ENCODE measurements around the gene SORCS2. TPM values are rescaled to one million over a fixed set of nuclear protein-coding genes. Genes with fewer than 3 reads are reported as not detected.

SORCS2 gene
- polyA plus RNA-seq, 1 donor from 2014 or later = 1.0 TPM

- H3K27ac ChIP-seq (ENCODE audit: low read length) = no peak overlapping the region
- H3K4me3 ChIP-seq (ENCODE audit: low read length) = no peak overlapping the region
- H3K9me3 ChIP-seq (ENCODE audit: low read length) = no peaks in the 10 kb centered on the region
- no peak overlapping the region for H3K4me2 ChIP-seq (ENCODE audit: low read length)
- H3K79me2 ChIP-seq (replicated peaks; ENCODE audit: insufficient read depth, low read length) = no peaks in the 10 kb centered on the region
- no peaks in the 10 kb centered on the region for H3F3A ChIP-seq (ENCODE audit: insufficient read depth, low read length, poor library complexity, severe bottlenecking)
- no peak overlapping the region for H3K9ac ChIP-seq (ENCODE audit: low read length)
- TF ChIP-seq SMC3 (conservative IDR thresholded peaks at IDR 0.05; ENCODE audit: poor library complexity) (no peak), EZH2 (IDR thresholded peaks at IDR 0.05; ENCODE audit: borderline replicate concordance, insufficient read depth, low read length, poor library complexity, severe bottlenecking) (no peak), EP300 (conservative IDR thresholded peaks at IDR 0.05; ENCODE audit: poor library complexity, severe bottlenecking) (no peak), POLR2AphosphoS5 (IDR thresholded peaks at IDR 0.05) (no peak), CTCF (IDR thresholded peaks at IDR 0.05; ENCODE audit: poor library complexity, severe bottlenecking) (no peak), RAD21 (conservative IDR thresholded peaks at IDR 0.05) (no peak), MXI1 (conservative IDR thresholded peaks at IDR 0.05; ENCODE audit: poor library complexity, severe bottlenecking) (no peak), REST (IDR thresholded peaks at IDR 0.05; ENCODE audit: borderline replicate concordance) (no peak), TAF1 (IDR thresholded peaks at IDR 0.05; ENCODE audit: low read depth) (no peak)
- no peaks in the 10 kb centered on the region for H3K9me2 ChIP-seq (ENCODE audit: insufficient read depth, low read length)
- H4K20me1 ChIP-seq (ENCODE audit: insufficient read depth) = no peaks in the 10 kb centered on the region
- H3K36me3 ChIP-seq (ENCODE audit: insufficient read depth, low read length) = no peaks in the 10 kb centered on the region
- no peaks in the 10 kb centered on the region for H3K27me3 ChIP-seq (ENCODE audit: insufficient read depth, low read depth, low read length)
- no peak overlapping the region for H2AFZ ChIP-seq (ENCODE audit: low read depth, low read length)
These were observed 444.8 kb downstream of the SORCS2 start for GRCh38 chr4:7637139-7637538.

GRCh38 chr4:7637971-7638370 lies 445.6 kb downstream of the SORCS2 start:
- Histone ChIP-seq H3K9me2 (ENCODE audit: insufficient read depth, low read length) (no peaks in the 10 kb centered on the region), H3F3A (ENCODE audit: insufficient read depth, low read length, poor library complexity, severe bottlenecking) (no peaks in the 10 kb centered on the region)

More at GRCh38 chr4:7637971-7638370, 445.6 kb downstream of the SORCS2 start:
- Histone ChIP-seq H3K4me2 (ENCODE audit: low read length) (no peak overlapping the region), H3K27ac (ENCODE audit: low read length) (no peak overlapping the region), H3K36me3 (ENCODE audit: insufficient read depth, low read length) (no peaks in the 10 kb centered on the region), H3K9me3 (ENCODE audit: low read length) (no peaks in the 10 kb centered on the region), H4K20me1 (ENCODE audit: insufficient read depth) (no peaks in the 10 kb centered on the region), H3K27me3 (ENCODE audit: insufficient read depth, low read depth, low read length) (no peaks in the 10 kb centered on the region), H2AFZ (ENCODE audit: low read depth, low read length) (no peak overlapping the region), H3K79me2 (replicated peaks; ENCODE audit: insufficient read depth, low read length) (no peaks in the 10 kb centered on the region), H3K4me3 (ENCODE audit: low read length) (no peak overlapping the region), H3K9ac (ENCODE audit: low read length) (no peak overlapping the region)
- TF ChIP-seq CTCF (IDR thresholded peaks at IDR 0.05; ENCODE audit: poor library complexity, severe bottlenecking) = no peak
- TF ChIP-seq EZH2 (IDR thresholded peaks at IDR 0.05; ENCODE audit: borderline replicate concordance, insufficient read depth, low read length, poor library complexity, severe bottlenecking) = no peak
- TF ChIP-seq RAD21 (conservative IDR thresholded peaks at IDR 0.05) = no peak
- no peak for TF ChIP-seq MXI1 (conservative IDR thresholded peaks at IDR 0.05; ENCODE audit: poor library complexity, severe bottlenecking)
- TF ChIP-seq EP300 (conservative IDR thresholded peaks at IDR 0.05; ENCODE audit: poor library complexity, severe bottlenecking) = no peak
- no peak for TF ChIP-seq SMC3 (conservative IDR thresholded peaks at IDR 0.05; ENCODE audit: poor library complexity)
- no peak for TF ChIP-seq POLR2AphosphoS5 (IDR thresholded peaks at IDR 0.05)
- no peak for TF ChIP-seq REST (IDR thresholded peaks at IDR 0.05; ENCODE audit: borderline replicate concordance)
- TF ChIP-seq TAF1 (IDR thresholded peaks at IDR 0.05; ENCODE audit: low read depth) = no peak

All from neural cell (in vitro differentiated cells).